Measurements from ENCODE around the gene FAT2.

DNA sequence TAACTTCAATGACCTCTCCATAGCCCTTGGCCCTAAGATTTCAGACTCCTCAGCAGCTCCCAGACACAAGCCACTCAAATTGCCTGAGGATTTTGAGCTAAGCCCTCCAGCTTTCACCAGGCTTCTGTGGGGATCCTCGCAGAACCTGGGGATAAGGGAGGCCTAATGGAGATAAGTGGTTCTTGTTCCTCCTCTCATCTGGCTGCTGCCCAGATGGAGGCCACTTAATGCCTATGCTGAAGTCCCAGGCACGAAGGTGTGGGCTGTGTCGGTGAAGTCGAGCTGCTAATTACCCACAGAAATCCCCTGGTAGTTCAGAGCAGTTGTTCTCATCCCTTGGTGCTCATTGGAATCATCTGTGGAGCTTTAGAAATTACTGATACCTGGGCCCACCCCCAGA is 10.3 kb upstream of the FAT2 start:
- no peak for TF ChIP-seq POLR2AphosphoS5 (IDR thresholded peaks at IDR 0.05)
- TF ChIP-seq, protein P1, sequence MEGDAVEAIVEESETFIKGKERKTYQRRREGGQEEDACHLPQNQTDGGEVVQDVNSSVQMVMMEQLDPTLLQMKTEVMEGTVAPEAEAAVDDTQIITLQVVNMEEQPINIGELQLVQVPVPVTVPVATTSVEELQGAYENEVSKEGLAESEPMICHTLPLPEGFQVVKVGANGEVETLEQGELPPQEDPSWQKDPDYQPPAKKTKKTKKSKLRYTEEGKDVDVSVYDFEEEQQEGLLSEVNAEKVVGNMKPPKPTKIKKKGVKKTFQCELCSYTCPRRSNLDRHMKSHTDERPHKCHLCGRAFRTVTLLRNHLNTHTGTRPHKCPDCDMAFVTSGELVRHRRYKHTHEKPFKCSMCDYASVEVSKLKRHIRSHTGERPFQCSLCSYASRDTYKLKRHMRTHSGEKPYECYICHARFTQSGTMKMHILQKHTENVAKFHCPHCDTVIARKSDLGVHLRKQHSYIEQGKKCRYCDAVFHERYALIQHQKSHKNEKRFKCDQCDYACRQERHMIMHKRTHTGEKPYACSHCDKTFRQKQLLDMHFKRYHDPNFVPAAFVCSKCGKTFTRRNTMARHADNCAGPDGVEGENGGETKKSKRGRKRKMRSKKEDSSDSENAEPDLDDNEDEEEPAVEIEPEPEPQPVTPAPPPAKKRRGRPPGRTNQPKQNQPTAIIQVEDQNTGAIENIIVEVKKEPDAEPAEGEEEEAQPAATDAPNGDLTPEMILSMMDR (IDR thresholded peaks at IDR 0.05), result no peak

All from gastroesophageal sphincter (tissue), 3 donors.